Measurements from ENCODE around the gene MAP7D3.

GRCh38 chrX:136194536-136194935 is 56.7 kb downstream of the MAP7D3 start:
- TF ChIP-seq POLR2A (IDR thresholded peaks at IDR 0.05) (no peak), CTCF (IDR thresholded peaks at IDR 0.05) (no peak), POLR2AphosphoS5 (IDR thresholded peaks at IDR 0.05) (no peak)

Measured in suprapubic skin (tissue), 4 donors.